Endothelial cell of umbilical vein (primary cell): ENCODE data around the gene SAMD7. TPM values are rescaled to one million over a fixed set of nuclear protein-coding genes. Genes with fewer than 3 reads are reported as not detected.

ENCODE experiments used
- BruUV-seq: library from RNA; stranded (reverse); fragments of 400-500 nt; replicated peaks from 2 replicates; lab custom pipeline; 2021; lab: Mats Ljungman, UMichigan
- CTCF ChIA-PET: fragments of 300-600, 350-600 bp; sonication (Branson Sonifier 250); formaldehyde crosslinking; loops from one replicate; lab custom pipeline; 2021; ENCODE audit warnings: antibody characterized with exemption, inconsistent platforms; lab: Charles Lee
- POLR2A ChIA-PET: fragments of 300-600, 350-600 bp; sonication (Branson Sonifier 250); formaldehyde crosslinking; loops from one replicate; lab custom pipeline; 2021; ENCODE audit warnings: antibody characterized with exemption, inconsistent platforms; lab: Charles Lee
- DNase-seq: peaks from one replicate; pipeline ENCODE4 v3.0.0-alpha.2; 2011; ENCODE audit warnings: low read depth, low spot score
- FAIRE-seq: peaks from 2 replicates; lab custom pipeline; 2011; peaks lifted over from hg19 to GRCh38; lab: Jason Lieb, UNC
- H2AFZ ChIP-seq: 2 replicates; pipeline ENCODE4 v1.6.0; 2012; ENCODE audit warnings: low read depth, low read length, control low read depth, inconsistent platforms
- H3K27ac ChIP-seq: 2 replicates; pipeline ENCODE4 v1.5.1; 2011; ENCODE audit warnings: low read depth, mild to moderate bottlenecking, control low read depth, low read length, moderate library complexity; ENCODE audit not compliant: insufficient read depth
- H3K27me3 ChIP-seq, 2 experiments: 2 replicates each; pipeline versions ENCODE4 v1.6.0 to v1.6.1; 2011; ENCODE audit warnings: low read length in 2 of 2, mixed read lengths in 1 of 2; ENCODE audit not compliant: control insufficient read depth in 2 of 2, insufficient read depth in 2 of 2
- H3K36me3 ChIP-seq, 2 experiments: 2 replicates in 1 of 2; 3 replicates in 1 of 2; pipeline ENCODE4 v1.5.1; 2011; ENCODE audit warnings: low read length in 2 of 2, mild to moderate bottlenecking in 1 of 2, moderate library complexity in 1 of 2; ENCODE audit not compliant: control insufficient read depth in 2 of 2, insufficient read depth in 2 of 2; ENCODE audit errors: extremely low read depth in 1 of 2
- H3K4me1 ChIP-seq: 3 replicates; pipeline ENCODE4 v1.5.1; 2011; ENCODE audit warnings: mild to moderate bottlenecking, low read length; ENCODE audit not compliant: control insufficient read depth, insufficient read depth; ENCODE audit errors: extremely low read depth
- H3K4me2 ChIP-seq: 2 replicates; pipeline ENCODE4 v1.6.1; 2011; ENCODE audit warnings: low read length, control low read depth, mixed read lengths; ENCODE audit not compliant: insufficient read depth
- H3K4me3 ChIP-seq, 3 experiments: fragments of 200-600 bp in 1 of 3; sonication (generic), shearing (Covaris generic) in 1 of 3; replicated peaks in 1 of 3; 2 replicates each; pipeline ENCODE4 v1.5.1; 2011 to 2016; ENCODE audit warnings: control low read depth in 3 of 3, low read length in 3 of 3, mild to moderate bottlenecking in 2 of 3, inconsistent platforms in 1 of 3, low read depth in 1 of 3, moderate library complexity in 1 of 3; ENCODE audit not compliant: insufficient read depth in 1 of 3
- H3K79me2 ChIP-seq: 2 replicates; pipeline ENCODE4 v1.6.0; 2012; ENCODE audit warnings: low read length, inconsistent platforms; ENCODE audit not compliant: control insufficient read depth, insufficient read depth
- H3K9ac ChIP-seq: replicated peaks from 2 replicates; pipeline ENCODE3; 2011; ENCODE audit warnings: low read length, control low read depth; ENCODE audit not compliant: insufficient read depth; ENCODE audit errors: extremely low read depth
- H3K9me1 ChIP-seq: replicated peaks from 3 replicates; pipeline ENCODE4 v1.6.0; 2011; ENCODE audit warnings: mild to moderate bottlenecking, low read length; ENCODE audit not compliant: control insufficient read depth, insufficient read depth; ENCODE audit errors: extremely low read depth
- H3K9me3 ChIP-seq: replicated peaks from 2 replicates; pipeline ENCODE4 v1.5.1; 2012; ENCODE audit warnings: low read length, inconsistent platforms; ENCODE audit not compliant: control insufficient read depth, insufficient read depth
- H4K20me1 ChIP-seq: replicated peaks from 2 replicates; pipeline ENCODE3; 2011; ENCODE audit warnings: mild to moderate bottlenecking, low read length; ENCODE audit not compliant: control insufficient read depth, insufficient read depth; ENCODE audit errors: extremely low read depth
- EZH2 ChIP-seq: IDR thresholded peaks from 2 replicates; pipeline ENCODE4 v1.6.1; 2012; ENCODE audit warnings: borderline replicate concordance, low read depth, mild to moderate bottlenecking, moderate library complexity, low read length, inconsistent platforms; ENCODE audit not compliant: severe bottlenecking
- FOS ChIP-seq: IDR thresholded peaks from 2 replicates; pipeline ENCODE4 v1.6.1; 2011; ENCODE audit warnings: mild to moderate bottlenecking, low read length, moderate library complexity, borderline replicate concordance; ENCODE audit not compliant: insufficient read depth
- GATA2 ChIP-seq: IDR thresholded peaks from 2 replicates; pipeline ENCODE4 v1.7.0; 2011; ENCODE audit warnings: low read depth, mild to moderate bottlenecking, moderate library complexity, mixed read lengths, low read length; ENCODE audit not compliant: insufficient read length, insufficient read depth
- JUN ChIP-seq: IDR thresholded peaks from 2 replicates; pipeline ENCODE4 v1.6.1; 2011; ENCODE audit warnings: borderline replicate concordance, low read depth; ENCODE audit not compliant: insufficient read length, insufficient read depth
- MAX ChIP-seq: IDR thresholded peaks from 2 replicates; pipeline ENCODE4 v1.6.1; 2011; ENCODE audit not compliant: insufficient read depth, insufficient read length
- MYC ChIP-seq: IDR thresholded peaks from one replicate; pipeline ENCODE4 v1.6.1; 2011; ENCODE audit warnings: mild to moderate bottlenecking, low read depth, low read length
- POLR2A ChIP-seq: IDR thresholded peaks from 2 replicates; pipeline ENCODE4 v1.6.1; 2012; ENCODE audit warnings: low read depth, mild to moderate bottlenecking, control low read depth, low read length
- POLR2AphosphoS5 ChIP-seq: IDR thresholded peaks from 2 replicates; pipeline ENCODE4 v1.6.1; 2012; ENCODE audit warnings: low read depth, mild to moderate bottlenecking, control low read depth, low read length, moderate library complexity; ENCODE audit not compliant: insufficient read depth
- dilution Hi-C: fragments of 300-500 bp; cut with MboI; formaldehyde crosslinking; loops from one replicate; pipeline ENCODE4 v1.15.0; 2019; ENCODE audit warnings: low sequenced_read_pairs; ENCODE audit not compliant: extremely low pct_ligation_motif_present
- intact Hi-C: fragments of 100-400 bp; cut with micrococcal nuclease; formaldehyde crosslinking; loops from one replicate; pipeline ENCODE4 v1.10.0; 2022
- polyA plus RNA-seq, 4 experiments: library from polyadenylated mRNA; depleted of rRNA in 3 of 4; stranded (reverse) in 3 of 4; unstranded in 1 of 4; fragments of >200 nt; gene quantifications; 2 replicates each; pipeline versions ENCODE4 v1.2.1 to v1.2.3, GENCODE V29; 2011 to 2012; ENCODE audit warnings: missing spikeins in 1 of 4
- total RNA-seq: library from RNA; stranded (reverse); gene quantifications from 2 replicates; pipeline ENCODE4 v1.2.3, GENCODE V29; 2021
- TF ChIP-seq, protein P1 (sequence below), 2 donors: IDR thresholded peaks; 1 replicate in 1 of 2; 2 replicates in 1 of 2; pipeline ENCODE4 v1.5.1; 2011; ENCODE audit warnings: low read length in 2 of 2, mild to moderate bottlenecking in 2 of 2, moderate library complexity in 2 of 2, control low read depth in 1 of 2, inconsistent platforms in 1 of 2, low read depth in 1 of 2; ENCODE audit not compliant: insufficient read depth in 1 of 2; ENCODE audit errors: extremely low read depth in 1 of 2

Gene SAMD7
- total and polyA plus RNA-seq, 2 donors (not counting 3 experiments of a cell fraction or from before 2014, with no cell fraction given) = not detected

- peak overlapping the region; percentile 98 for H2AFZ ChIP-seq
- peak overlapping the region; percentile 25 to 87 (median 83) for H3K4me3 ChIP-seq
- CTCF ChIA-PET = interaction anchor here (0.8 to 1.7 kb wide), 4 partner anchors 11 to 104 kb away, joined by 3 to 6 read pairs (median 5); no protein-coding TSS in a partner anchor
- peak overlapping the region; percentile 80 for H3K4me2 ChIP-seq
- no peak for DNase-seq
- H4K20me1 ChIP-seq = peaks cover 6% of the 10 kb centered on the region
- peaks cover 18% of the 10 kb centered on the region for H3K4me1 ChIP-seq
- TSS peak; percentile 66 for BruUV-seq
- TF ChIP-seq MYC (no peak), POLR2A (no peak), MAX (no peak), EZH2 (no peak), JUN (no peak), FOS (no peak), GATA2 (no peak), POLR2AphosphoS5 (no peak)
- TF ChIP-seq, protein P1, sequence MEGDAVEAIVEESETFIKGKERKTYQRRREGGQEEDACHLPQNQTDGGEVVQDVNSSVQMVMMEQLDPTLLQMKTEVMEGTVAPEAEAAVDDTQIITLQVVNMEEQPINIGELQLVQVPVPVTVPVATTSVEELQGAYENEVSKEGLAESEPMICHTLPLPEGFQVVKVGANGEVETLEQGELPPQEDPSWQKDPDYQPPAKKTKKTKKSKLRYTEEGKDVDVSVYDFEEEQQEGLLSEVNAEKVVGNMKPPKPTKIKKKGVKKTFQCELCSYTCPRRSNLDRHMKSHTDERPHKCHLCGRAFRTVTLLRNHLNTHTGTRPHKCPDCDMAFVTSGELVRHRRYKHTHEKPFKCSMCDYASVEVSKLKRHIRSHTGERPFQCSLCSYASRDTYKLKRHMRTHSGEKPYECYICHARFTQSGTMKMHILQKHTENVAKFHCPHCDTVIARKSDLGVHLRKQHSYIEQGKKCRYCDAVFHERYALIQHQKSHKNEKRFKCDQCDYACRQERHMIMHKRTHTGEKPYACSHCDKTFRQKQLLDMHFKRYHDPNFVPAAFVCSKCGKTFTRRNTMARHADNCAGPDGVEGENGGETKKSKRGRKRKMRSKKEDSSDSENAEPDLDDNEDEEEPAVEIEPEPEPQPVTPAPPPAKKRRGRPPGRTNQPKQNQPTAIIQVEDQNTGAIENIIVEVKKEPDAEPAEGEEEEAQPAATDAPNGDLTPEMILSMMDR (IDR thresholded peaks at IDR 0.05; ENCODE audit: extremely low read depth in 1 of 2, insufficient read depth in 1 of 2, low read depth in 1 of 2, low read length in 2 of 2) = no peak
- H3K36me3 ChIP-seq = peaks cover 0 to 5% of the 10 kb centered on the region in 2 experiments
- H3K27me3 ChIP-seq = peaks cover 7 to 8% of the 10 kb centered on the region in 2 experiments
- H3K79me2 ChIP-seq = peaks cover 39% of the 10 kb centered on the region
- POLR2A ChIA-PET = interaction anchor here (0.5 kb wide), 1 partner anchor 93 kb away, joined by 5 read pairs; no protein-coding TSS in a partner anchor
- H3K9ac ChIP-seq = peak overlapping the region; percentile 82
- peak overlapping the region; percentile 56 for H3K27ac ChIP-seq
- intact Hi-C loops (loop anchor here (1.0 to 2.0 kb wide), 3 partner anchors 153 to 201 kb away; partner anchors contain the start of genes LRRC34, LRRIQ4, MYNN and TERC), dilution Hi-C loops (no loop called here)
- H3K9me1 ChIP-seq = no peaks in the 10 kb centered on the region
- no peak for FAIRE-seq
- H3K9me3 ChIP-seq = no peaks in the 10 kb centered on the region
Observed at GRCh38 chr3:169965562-169966427, 54.4 kb downstream of the SAMD7 start.
